Adrenal gland (tissue), 12 donors: ENCODE results near the gene GGA1. TPM values are rescaled to one million over a fixed set of nuclear protein-coding genes. Genes with fewer than 3 reads are reported as not detected.

Experiments used
- DNase-seq, 7 donors: peaks; one replicate each; pipeline ENCODE4 v3.0.0-alpha.2; 2019 to 2020
- H3K27ac ChIP-seq, 5 donors: fragments of 200-600 bp; sonication (generic) in 4 of 5; 1 replicate in 3 of 5; 2 replicates in 2 of 5; pipeline versions ENCODE4 v1.5.1 to v1.8.0; 2016 to 2020; ENCODE audit warnings: mild to moderate bottlenecking in 1 of 5
- H3K27me3 ChIP-seq: fragments of 200-600 bp; 2 replicates; pipeline ENCODE4 v1.8.0; 2021
- H3K36me3 ChIP-seq, 2 donors: fragments of 200-600 bp; replicated peaks in 1 of 2; 1 replicate in 1 of 2; 2 replicates in 1 of 2; pipeline versions ENCODE4 v1.5.1 to v1.8.0; 2018 to 2022
- H3K4me1 ChIP-seq, 2 donors: fragments of 200-600 bp; replicated peaks in 1 of 2; 1 replicate in 1 of 2; 2 replicates in 1 of 2; pipeline versions ENCODE4 v1.5.1 to v1.8.0; 2018 to 2021
- H3K4me3 ChIP-seq, 4 donors: fragments of 200-600 bp; sonication (generic) in 3 of 4; one replicate each; pipeline ENCODE4 v1.5.1; 2016 to 2018
- H3K9me3 ChIP-seq, 3 donors: fragments of 200-600 bp; sonication (generic) in 1 of 3; replicated peaks in 1 of 3; 1 replicate in 2 of 3; 2 replicates in 1 of 3; pipeline versions ENCODE4 v1.5.1 to v1.8.0; 2016 to 2021
- POLR2A ChIP-seq, 2 donors: fragments of 450-650 bp; IDR thresholded peaks; one replicate each; pipeline ENCODE4 v1.6.1; 2017; ENCODE audit warnings: antibody characterized with exemption in 2 of 2, mild to moderate bottlenecking in 2 of 2, moderate library complexity in 1 of 2
- WGBS, 4 donors: extraction: QIAGEN DNeasy Blood & Tissue Kit in 2 of 4; methylation state at CpG; one replicate each; pipeline versions ENCODE4 v1.1.5 to v1.1.7; 2013 to 2017; 5-methylcytosine and 5-hydroxymethylcytosine counted together
- intact Hi-C, 2 donors: fragments of 100-400 bp; cut with DNase I; formaldehyde crosslinking; loops; one replicate each; pipeline versions ENCODE4 v1.14.1 to v1.15.0; 2022 to 2023
- polyA plus RNA-seq, 3 donors: library from polyadenylated mRNA; stranded (reverse); fragments of 200-250 nt in 2 of 3; fragments of 350-450 nt in 1 of 3; fragmentation: Illumina TruSeq in 1 of 3; extraction: RNeasy Lipid Tissue Mini Kit (QIAGEN cat#74804) in 1 of 3; gene quantifications; one replicate each; pipeline ENCODE4 v1.2.3, GENCODE V29; 2013 to 2014
- total RNA-seq, 9 donors: library from RNA; depleted of rRNA in 4 of 9; stranded (reverse); fragments of >200 nt in 4 of 9; fragments of 120-200 nt in 1 of 9; fragmentation: NEBNext Ultra II Directional in 1 of 9; extraction: Animal tissue kit (Norgen Biotek cat#: 25700) in 1 of 9; gene quantifications; one replicate each; pipeline versions ENCODE4 v1.1.0 to v1.2.4, GENCODE V29; 2013 to 2023
- TF ChIP-seq, protein P1 (sequence below), 6 experiments: fragments of 450-650 bp in 4 of 6; fragments of 200-600 bp in 2 of 6; sonication (generic) in 1 of 6; IDR thresholded peaks; 1 replicate in 5 of 6; 2 replicates in 1 of 6; pipeline versions ENCODE4 v1.5.1 to v1.8.0; 2016 to 2021; ENCODE audit warnings: antibody characterized with exemption in 6 of 6, mild to moderate bottlenecking in 2 of 6, moderate library complexity in 1 of 6
- donor health status: healthy with polysubstance abuse.
- donor health status: Bipolar disorder and iron deficiency.
- donor health status: DM: yes; HTN: yes; CAD: no.
- donor health status: DM: no; HTN: no; CAD: no.
- donor health status: DM: no; HTN: no; CAD: no.
- donor health status: DM: yes; HTN: yes; CAD: no.

GGA1 gene
- total and polyA plus RNA-seq, 12 donors, result 30.6 to 160 (median 65.6) TPM

DNA sequence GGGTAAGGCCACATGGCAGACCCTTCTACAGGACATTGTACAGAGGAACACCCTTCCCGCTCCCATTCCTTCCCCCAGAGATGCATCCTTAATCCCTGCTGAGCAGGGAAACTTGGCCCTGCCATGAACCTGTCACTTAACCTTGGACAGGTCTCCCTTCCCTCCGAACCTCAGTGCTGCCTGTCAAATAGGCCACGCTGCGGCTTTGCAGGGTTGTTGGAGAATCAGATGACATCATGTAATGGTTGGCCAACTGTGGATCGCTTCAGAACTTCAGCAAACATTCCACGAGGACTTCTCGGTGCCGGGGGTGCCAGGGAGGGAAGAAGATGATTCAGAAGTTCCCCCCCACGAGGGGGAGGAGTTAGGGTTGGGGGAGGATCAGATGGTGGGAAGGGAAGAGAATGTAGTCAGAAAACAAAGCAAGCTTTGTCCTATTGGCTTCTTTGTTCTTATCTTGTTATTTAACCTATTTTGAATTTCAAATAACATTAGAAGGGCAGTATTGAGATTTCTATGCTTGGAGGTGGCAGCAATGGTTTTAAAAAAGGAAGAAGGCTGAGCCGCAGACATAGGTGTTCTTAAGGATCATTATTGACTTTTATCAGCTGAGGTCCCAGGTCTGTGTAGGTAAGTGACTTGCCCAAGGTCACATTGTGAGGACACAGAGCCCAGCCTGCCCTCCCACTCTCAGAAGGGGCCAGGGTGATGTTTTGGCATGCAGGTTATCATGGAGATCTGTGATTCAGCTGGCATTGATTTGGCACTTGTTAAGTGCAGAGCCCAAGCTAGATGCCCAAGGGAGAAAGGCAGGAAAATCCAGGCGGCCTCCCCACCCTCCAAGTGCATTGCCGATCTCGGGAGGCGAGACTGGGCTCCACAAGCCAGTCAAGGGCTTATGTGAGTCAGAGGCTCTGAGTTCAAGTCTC lies 45.2 kb upstream of the GGA1 start:
- H3K4me1 ChIP-seq, result peaks cover 69 to 71% of the 10 kb centered on the region in 2 donors
- intact Hi-C loops, result no loop called here
- H3K4me3 ChIP-seq, result peak overlapping the region in 2 of 4 donors; percentile 3 to 37
- WGBS, 4 donors, result 16 to 27% (median 21%) methylated on average over 8 to 14 of the region's 14 CpGs
- peaks cover 0 to 25% of the 10 kb centered on the region in 2 donors for H3K36me3 ChIP-seq
- H3K27ac ChIP-seq, result peak overlapping the region; percentile 89 to 99 (median 99)
- H3K27me3 ChIP-seq, result no peaks in the 10 kb centered on the region
- TF ChIP-seq, protein P1, sequence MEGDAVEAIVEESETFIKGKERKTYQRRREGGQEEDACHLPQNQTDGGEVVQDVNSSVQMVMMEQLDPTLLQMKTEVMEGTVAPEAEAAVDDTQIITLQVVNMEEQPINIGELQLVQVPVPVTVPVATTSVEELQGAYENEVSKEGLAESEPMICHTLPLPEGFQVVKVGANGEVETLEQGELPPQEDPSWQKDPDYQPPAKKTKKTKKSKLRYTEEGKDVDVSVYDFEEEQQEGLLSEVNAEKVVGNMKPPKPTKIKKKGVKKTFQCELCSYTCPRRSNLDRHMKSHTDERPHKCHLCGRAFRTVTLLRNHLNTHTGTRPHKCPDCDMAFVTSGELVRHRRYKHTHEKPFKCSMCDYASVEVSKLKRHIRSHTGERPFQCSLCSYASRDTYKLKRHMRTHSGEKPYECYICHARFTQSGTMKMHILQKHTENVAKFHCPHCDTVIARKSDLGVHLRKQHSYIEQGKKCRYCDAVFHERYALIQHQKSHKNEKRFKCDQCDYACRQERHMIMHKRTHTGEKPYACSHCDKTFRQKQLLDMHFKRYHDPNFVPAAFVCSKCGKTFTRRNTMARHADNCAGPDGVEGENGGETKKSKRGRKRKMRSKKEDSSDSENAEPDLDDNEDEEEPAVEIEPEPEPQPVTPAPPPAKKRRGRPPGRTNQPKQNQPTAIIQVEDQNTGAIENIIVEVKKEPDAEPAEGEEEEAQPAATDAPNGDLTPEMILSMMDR (IDR thresholded peaks at IDR 0.05), result no peak
- peak; percentile 10 to 60 for TF ChIP-seq POLR2A (IDR thresholded peaks at IDR 0.05)
- H3K9me3 ChIP-seq, result no peaks in the 10 kb centered on the region
- DNase-seq, result peak; percentile 90 to 96 (median 95)

DNA sequence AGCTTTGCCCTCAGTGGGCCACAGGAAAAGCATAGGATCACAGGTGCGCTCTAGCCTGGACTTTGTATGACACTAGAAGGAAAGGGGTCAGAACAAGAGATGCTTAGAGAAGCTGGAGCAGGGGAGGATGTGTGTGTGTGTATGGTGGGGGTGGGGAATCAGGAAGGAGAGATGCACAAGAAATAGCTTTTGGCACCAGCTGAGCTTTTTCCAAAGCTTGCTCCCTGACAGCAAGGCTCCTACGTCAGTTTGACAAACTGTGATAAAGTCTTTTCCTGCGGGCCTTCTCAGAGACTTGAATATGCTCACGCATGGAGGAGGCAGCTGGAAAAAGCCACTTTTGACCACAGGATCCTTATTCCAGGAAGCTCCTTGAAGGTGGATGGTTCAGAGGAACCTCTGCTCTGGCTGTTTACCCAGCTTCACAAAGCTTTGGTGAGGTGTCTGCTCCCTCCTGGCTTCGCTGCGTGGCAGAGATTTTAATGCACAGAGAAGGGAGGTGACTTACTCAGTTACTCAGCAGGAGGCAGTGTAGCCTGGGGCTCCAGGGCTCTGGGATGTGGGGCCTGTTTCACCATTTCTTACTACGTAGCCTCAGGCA lies 44.4 kb upstream of the GGA1 start:
- intact Hi-C loops, result no loop called here
- no peak for TF ChIP-seq POLR2A (IDR thresholded peaks at IDR 0.05)
- TF ChIP-seq, protein P1 (IDR thresholded peaks at IDR 0.05), result no peak
- Histone ChIP-seq H3K27me3 (no peaks in the 10 kb centered on the region), H3K9me3 (no peaks in the 10 kb centered on the region), H3K4me1 (peaks cover 71 to 77% of the 10 kb centered on the region in 2 donors), H3K27ac (peak overlapping the region; percentile 89 to 99 (median 99)), H3K4me3 (peak overlapping the region in 1 of 4 donors; percentile 37), H3K36me3 (peaks cover 0 to 25% of the 10 kb centered on the region in 2 donors)
- DNase-seq, result peak in 5 of 7 donors; percentile 61 to 82 (median 77)
- 24 to 44% (median 38%) methylated on average over 7 of the region's 7 CpGs for WGBS, 4 donors

DNA sequence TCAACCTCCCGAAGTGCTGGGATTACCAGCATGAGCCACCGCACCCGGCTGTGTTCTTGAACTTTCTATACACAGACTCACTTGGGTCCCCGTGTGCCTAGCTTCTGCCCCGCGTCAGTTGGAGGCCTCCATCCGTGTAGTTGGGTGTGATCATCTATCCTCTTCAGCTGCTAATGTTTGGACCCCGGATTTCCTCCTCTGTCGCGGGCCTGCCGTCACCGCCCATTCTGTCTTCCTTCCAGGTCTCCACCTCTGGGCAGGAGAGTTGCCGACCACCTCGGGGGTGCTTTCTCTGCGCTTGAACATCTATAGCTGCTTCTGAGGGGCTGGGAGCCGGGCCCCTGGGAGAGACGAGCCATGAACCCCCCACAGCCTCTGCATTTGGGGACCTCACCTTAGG lies 42.8 kb upstream of the GGA1 start:
- WGBS, 4 donors, result 31 to 60% (median 51%) methylated on average over 12 to 17 of the region's 17 CpGs
- no peak for TF ChIP-seq POLR2A (IDR thresholded peaks at IDR 0.05)
- TF ChIP-seq, protein P1 (IDR thresholded peaks at IDR 0.05), result no peak
- Histone ChIP-seq H3K9me3 (no peaks in the 10 kb centered on the region), H3K4me3 (no peak overlapping the region), H3K27me3 (no peaks in the 10 kb centered on the region), H3K27ac (peak overlapping the region in 3 of 5 donors; percentile 73 to 99 (median 99)), H3K4me1 (peaks cover 68 to 87% of the 10 kb centered on the region in 2 donors), H3K36me3 (peaks cover 0 to 25% of the 10 kb centered on the region in 2 donors)
- no peak for DNase-seq
- intact Hi-C loops, result no loop called here

DNA sequence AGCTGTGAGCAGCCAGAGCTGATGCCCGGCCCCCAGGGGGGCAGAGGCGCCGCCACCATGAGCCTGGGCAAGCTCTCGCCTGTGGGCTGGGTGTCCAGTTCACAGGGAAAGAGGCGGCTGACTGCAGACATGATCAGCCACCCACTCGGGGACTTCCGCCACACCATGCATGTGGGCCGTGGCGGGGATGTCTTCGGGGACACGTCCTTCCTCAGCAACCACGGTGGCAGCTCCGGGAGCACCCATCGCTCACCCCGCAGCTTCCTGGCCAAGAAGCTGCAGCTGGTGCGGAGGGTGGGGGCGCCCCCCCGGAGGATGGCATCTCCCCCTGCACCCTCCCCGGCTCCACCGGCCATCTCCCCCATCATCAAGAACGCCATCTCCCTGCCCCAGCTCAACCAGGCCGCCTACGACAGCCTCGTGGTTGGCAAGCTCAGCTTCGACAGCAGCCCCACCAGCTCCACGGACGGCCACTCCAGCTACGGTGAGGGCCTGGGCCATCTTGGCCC lies 42.3 kb upstream of the GGA1 start:
- peaks cover 0 to 25% of the 10 kb centered on the region in 2 donors for H3K36me3 ChIP-seq
- 36 to 61% (median 48%) methylated on average over 3 to 28 of the region's 28 CpGs for WGBS, 4 donors
- H3K27me3 ChIP-seq, result no peaks in the 10 kb centered on the region
- peaks cover 68 to 90% of the 10 kb centered on the region in 2 donors for H3K4me1 ChIP-seq
- TF ChIP-seq POLR2A (IDR thresholded peaks at IDR 0.05), result no peak
- TF ChIP-seq, protein P1 (IDR thresholded peaks at IDR 0.05), result no peak
- H3K27ac ChIP-seq, result peak overlapping the region in 3 of 5 donors; percentile 33 to 99 (median 73)
- no peak overlapping the region for H3K4me3 ChIP-seq
- intact Hi-C loops, result no loop called here
- no peaks in the 10 kb centered on the region for H3K9me3 ChIP-seq
- peak in 1 of 7 donors; percentile 17 for DNase-seq
